GM19099 (cell line): Measurements from ENCODE around the gene SEC22C.

ENCODE experiments used
- POLR2A ChIP-seq: IDR thresholded peaks from 3 replicates; pipeline ENCODE4 v1.6.1; 2011; ENCODE audit warnings: low read depth; ENCODE audit not compliant: insufficient read length; ENCODE audit errors: extremely low read depth

SEC22C gene

GRCh38 chr3:42549131-42549530 is 32.6 kb downstream of the SEC22C start:
- TF ChIP-seq POLR2A: no peak

- no peak for TF ChIP-seq POLR2A
These were observed 34.3 kb downstream of the SEC22C start for GRCh38 chr3:42547401-42547945.

- no peak for TF ChIP-seq POLR2A
These were observed 35.0 kb downstream of the SEC22C start for GRCh38 chr3:42546691-42547213.

GRCh38 chr3:42545284-42545900 is 36.4 kb downstream of the SEC22C start:
- TF ChIP-seq POLR2A: no peak

GRCh38 chr3:42544492-42545283 is 37.1 kb downstream of the SEC22C start:
- no peak for TF ChIP-seq POLR2A

- no peak for TF ChIP-seq POLR2A
These were observed 40.7 kb downstream of the SEC22C start for GRCh38 chr3:42541079-42541478.

- TF ChIP-seq POLR2A: no peak
These were observed 41.7 kb downstream of the SEC22C start for GRCh38 chr3:42539871-42540714.

GRCh38 chr3:42537350-42537749 is 44.4 kb downstream of the SEC22C start:
- TF ChIP-seq POLR2A: no peak

GRCh38 chr3:42535981-42536784 is 45.6 kb downstream of the SEC22C start:
- TF ChIP-seq POLR2A: no peak

GRCh38 chr3:42533161-42533897 is 48.4 kb downstream of the SEC22C start:
- TF ChIP-seq POLR2A: no peak

GRCh38 chr3:42532229-42532628 is 49.5 kb downstream of the SEC22C start:
- no peak for TF ChIP-seq POLR2A

- TF ChIP-seq POLR2A: no peak
These were observed 50.3 kb downstream of the SEC22C start for GRCh38 chr3:42531470-42531869.

- TF ChIP-seq POLR2A: no peak
These were observed 51.7 kb downstream of the SEC22C start for GRCh38 chr3:42530073-42530472.
